ENCODE results near the gene SOX18.

Gene SOX18

GRCh38 chr20:64042054-64042781, 7.2 kb downstream of the SOX18 start:
- peak overlapping the region; percentile 82 for H3K27ac Mint-ChIP-seq
- H3K36me3 Mint-ChIP-seq: peaks cover 5% of the 10 kb centered on the region
- peak overlapping the region; percentile 71 for H3K4me3 Mint-ChIP-seq
- DNase-seq (ENCODE audit: low spot score in 2 of 2): no peak
- peaks cover 22% of the 10 kb centered on the region for H3K4me1 Mint-ChIP-seq
- H3K9me3 Mint-ChIP-seq: no peaks in the 10 kb centered on the region
- no peak for ATAC-seq

DNA sequence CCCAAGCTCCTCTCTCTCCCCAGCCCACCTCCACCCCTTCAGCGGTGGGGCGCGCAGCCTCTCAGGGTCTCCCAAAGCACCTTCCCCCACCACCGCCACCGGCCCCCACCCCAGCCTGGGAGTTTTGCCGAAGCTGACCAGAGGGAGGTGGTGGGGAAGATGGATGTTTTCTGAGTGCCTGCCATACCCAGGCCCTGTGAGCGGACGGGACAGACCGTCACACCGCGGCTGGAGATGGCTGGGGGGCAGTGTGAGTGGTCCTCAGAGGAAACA, 7.7 kb downstream of the SOX18 start:
- Mint-ChIP-seq H3K36me3 (peaks cover 5% of the 10 kb centered on the region), H3K4me3 (peak overlapping the region; percentile 71), H3K4me1 (peaks cover 22% of the 10 kb centered on the region), H3K27ac (peak overlapping the region; percentile 82), H3K9me3 (no peaks in the 10 kb centered on the region)
- no peak for DNase-seq (ENCODE audit: low spot score in 2 of 2)
- ATAC-seq: no peak

- ATAC-seq (no peak), DNase-seq (ENCODE audit: low spot score in 2 of 2) (no peak)
- peaks cover 22% of the 10 kb centered on the region for H3K4me1 Mint-ChIP-seq
- H3K27ac Mint-ChIP-seq: no peak overlapping the region
- H3K4me3 Mint-ChIP-seq: peak overlapping the region; percentile 71
- H3K9me3 Mint-ChIP-seq: no peaks in the 10 kb centered on the region
- H3K36me3 Mint-ChIP-seq: peaks cover 5% of the 10 kb centered on the region
These were observed 8.2 kb downstream of the SOX18 start for GRCh38 chr20:64041040-64041780.

GRCh38 chr20:64040231-64041039, 9.0 kb downstream of the SOX18 start:
- no peak for ATAC-seq
- Mint-ChIP-seq H3K4me3 (peak overlapping the region; percentile 71), H3K36me3 (peaks cover 5% of the 10 kb centered on the region), H3K9me3 (no peaks in the 10 kb centered on the region), H3K27ac (peak overlapping the region; percentile 67), H3K4me1 (peaks cover 22% of the 10 kb centered on the region)
- no peak for DNase-seq (ENCODE audit: low spot score in 2 of 2)

- Mint-ChIP-seq H3K9me3 (no peaks in the 10 kb centered on the region), H3K36me3 (peaks cover 12% of the 10 kb centered on the region), H3K4me3 (peak overlapping the region; percentile 67), H3K27ac (peak overlapping the region; percentile 67), H3K4me1 (peaks cover 31% of the 10 kb centered on the region)
- DNase-seq (ENCODE audit: low spot score in 2 of 2): no peak
- no peak for ATAC-seq
These were observed 9.9 kb downstream of the SOX18 start for GRCh38 chr20:64039293-64040160.

- peak overlapping the region; percentile 67 for H3K4me3 Mint-ChIP-seq
- DNase-seq (ENCODE audit: low spot score in 2 of 2): peak; percentile 75 to 88
- peak; percentile 74 for ATAC-seq
- H3K9me3 Mint-ChIP-seq: no peaks in the 10 kb centered on the region
- peaks cover 17% of the 10 kb centered on the region for H3K36me3 Mint-ChIP-seq
- no peak overlapping the region for H3K27ac Mint-ChIP-seq
- H3K4me1 Mint-ChIP-seq: peaks cover 39% of the 10 kb centered on the region
These were observed 10.7 kb downstream of the SOX18 start for GRCh38 chr20:64038565-64039292.

DNA sequence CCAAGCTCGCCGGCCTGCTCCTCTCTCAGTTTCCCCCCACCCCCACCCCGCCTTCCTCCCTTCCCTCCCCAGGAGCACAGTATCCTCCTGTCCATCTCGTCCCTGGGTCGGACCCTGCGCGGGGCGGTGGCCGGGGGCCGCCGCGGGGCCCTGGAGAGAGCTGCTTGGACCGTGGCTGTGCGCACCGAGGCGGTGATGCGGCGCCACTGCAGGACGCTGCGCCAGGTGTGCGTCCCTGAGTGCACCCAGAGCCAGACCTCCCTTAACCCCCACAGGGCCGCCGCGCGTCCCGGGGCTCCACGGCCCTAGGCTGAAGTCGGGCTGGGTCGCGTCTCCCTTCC, 11.2 kb downstream of the SOX18 start:
- Mint-ChIP-seq H3K36me3 (peaks cover 23% of the 10 kb centered on the region), H3K4me1 (peaks cover 42% of the 10 kb centered on the region), H3K9me3 (no peaks in the 10 kb centered on the region), H3K27ac (no peak overlapping the region), H3K4me3 (peak overlapping the region; percentile 67)
- ATAC-seq: peak; percentile 36
- no peak for DNase-seq (ENCODE audit: low spot score in 2 of 2)

DNA sequence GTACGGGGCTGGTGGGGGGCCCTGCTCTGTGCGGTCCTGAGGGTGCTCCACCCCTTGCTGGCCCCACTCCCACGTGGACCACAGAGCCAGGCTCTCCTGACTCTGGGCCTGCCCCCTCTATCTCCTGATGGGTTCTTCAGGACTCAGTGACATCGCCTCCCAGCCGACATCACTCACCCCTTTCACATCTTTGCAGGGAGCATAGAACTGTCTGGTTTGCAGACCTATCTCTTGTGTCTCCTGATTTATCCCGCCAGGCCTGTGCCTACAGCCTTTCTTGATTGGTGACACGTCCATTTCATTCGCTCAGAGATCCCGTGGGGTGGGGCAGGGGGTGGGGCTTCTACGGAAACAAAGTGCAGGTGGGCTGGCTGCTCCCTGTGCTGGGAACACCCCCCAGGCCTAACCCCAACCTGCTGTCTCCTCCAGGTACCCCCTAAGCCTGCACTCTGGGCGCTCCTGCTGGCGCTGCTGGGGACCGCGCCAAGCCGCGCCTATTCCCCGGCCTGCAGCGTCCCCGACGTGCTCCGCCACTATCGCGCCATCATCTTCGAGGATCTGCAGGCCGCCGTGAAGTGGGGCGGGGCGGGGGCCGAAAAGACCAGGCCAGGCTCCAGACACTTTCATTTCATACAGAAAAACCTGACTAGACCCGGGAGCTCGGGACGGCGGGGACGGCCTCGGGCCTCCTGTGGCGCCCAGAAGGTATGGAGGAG, 11.8 kb downstream of the SOX18 start:
- Mint-ChIP-seq H3K27ac (peak overlapping the region; percentile 94), H3K4me1 (peaks cover 44% of the 10 kb centered on the region), H3K9me3 (no peaks in the 10 kb centered on the region), H3K36me3 (peaks cover 28% of the 10 kb centered on the region), H3K4me3 (peak overlapping the region; percentile 67)
- DNase-seq (ENCODE audit: low spot score in 2 of 2) (no peak), ATAC-seq (no peak)

DNA sequence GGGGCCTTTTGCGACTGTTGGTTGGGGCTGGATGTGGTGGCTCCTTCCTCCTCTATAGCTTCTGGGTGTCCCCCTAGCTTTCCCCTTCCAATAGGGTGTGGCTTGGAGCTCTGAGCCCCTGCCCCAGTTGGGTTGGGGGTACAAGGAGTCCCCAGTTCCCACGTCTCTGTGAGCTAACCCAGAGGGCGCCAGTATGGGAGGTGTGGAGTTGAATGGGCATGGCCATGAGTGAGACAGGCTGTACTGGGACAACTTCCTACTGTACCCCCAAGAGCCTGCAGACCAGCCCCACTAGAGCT, 12.3 kb downstream of the SOX18 start:
- peak overlapping the region; percentile 94 for H3K27ac Mint-ChIP-seq
- H3K9me3 Mint-ChIP-seq: no peaks in the 10 kb centered on the region
- H3K4me1 Mint-ChIP-seq: peaks cover 48% of the 10 kb centered on the region

DNA sequence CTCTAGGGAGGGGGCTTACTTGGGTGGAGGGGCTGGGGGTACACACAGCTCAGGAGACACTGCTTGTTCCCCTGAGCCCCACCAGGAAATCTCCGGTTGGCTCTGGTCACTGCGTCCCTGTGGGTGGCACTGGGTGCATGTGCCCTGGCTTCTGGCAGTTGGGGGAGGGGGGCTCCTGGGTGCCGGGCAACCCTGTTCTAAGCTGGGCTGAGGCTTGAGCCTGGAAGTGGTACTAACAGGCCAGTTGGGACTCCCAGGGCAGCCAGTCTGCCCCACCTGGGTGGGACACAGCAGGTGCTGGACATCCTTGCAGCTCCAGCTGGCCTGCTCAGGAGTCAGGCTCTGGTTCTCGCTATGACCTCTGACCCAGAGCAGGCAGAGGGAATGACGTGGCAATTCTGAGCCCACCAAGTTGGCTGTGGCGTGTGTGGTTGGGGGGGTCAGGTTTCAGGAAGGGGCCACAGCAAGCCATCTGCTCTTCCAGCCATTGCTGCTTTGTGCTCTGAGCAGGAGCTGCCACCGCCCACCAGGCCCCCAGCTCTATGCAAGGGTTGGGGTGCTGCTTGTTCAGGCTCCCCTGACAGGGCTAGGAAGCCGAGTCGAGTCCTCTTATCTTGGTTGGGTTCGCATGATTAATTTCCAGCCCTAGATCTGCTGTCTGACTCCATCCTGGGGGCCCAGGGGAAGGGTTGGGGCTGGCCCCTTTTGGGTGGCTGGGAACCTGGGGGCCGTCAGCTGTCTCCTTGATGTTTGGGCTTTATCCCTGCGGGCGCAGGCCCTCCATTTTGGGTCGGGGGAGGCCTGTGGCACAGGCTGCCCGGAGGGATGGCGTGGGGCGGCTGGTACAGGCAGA, 12.9 kb downstream of the SOX18 start:
- ATAC-seq: no peak

More for the DNA sequence above, 12.3 kb downstream of the SOX18 start:
- Mint-ChIP-seq H3K36me3 (peaks cover 33% of the 10 kb centered on the region), H3K4me3 (peak overlapping the region; percentile 67)
- no peak for ATAC-seq
- no peak for DNase-seq (ENCODE audit: low spot score in 2 of 2)

GRCh38 chr20:64035933-64036345, 13.5 kb downstream of the SOX18 start, which contains the start of gene C20orf204:
C20orf204 (plus strand) TSS chr20:64036182; CDS start chr20:64036324, 142 bp downstream.
- Mint-ChIP-seq H3K36me3 (peaks cover 45% of the 10 kb centered on the region), H3K27ac (peak within 1 kb of the TSS; percentile 94), H3K4me1 (peaks cover 48% of the 10 kb centered on the region), H3K4me3 (peak within 1 kb of the TSS; percentile 67), H3K9me3 (no peaks in the 10 kb centered on the region)
- ATAC-seq: no peak
- no peak for DNase-seq (ENCODE audit: low spot score in 2 of 2)

More for the DNA sequence above, 12.9 kb downstream of the SOX18 start:
- DNase-seq (ENCODE audit: low spot score in 2 of 2): no peak
- peak overlapping the region; percentile 94 for H3K27ac Mint-ChIP-seq
- peaks cover 48% of the 10 kb centered on the region for H3K4me1 Mint-ChIP-seq
- no peaks in the 10 kb centered on the region for H3K9me3 Mint-ChIP-seq
- peaks cover 39% of the 10 kb centered on the region for H3K36me3 Mint-ChIP-seq
- peak overlapping the region; percentile 67 for H3K4me3 Mint-ChIP-seq

DNA sequence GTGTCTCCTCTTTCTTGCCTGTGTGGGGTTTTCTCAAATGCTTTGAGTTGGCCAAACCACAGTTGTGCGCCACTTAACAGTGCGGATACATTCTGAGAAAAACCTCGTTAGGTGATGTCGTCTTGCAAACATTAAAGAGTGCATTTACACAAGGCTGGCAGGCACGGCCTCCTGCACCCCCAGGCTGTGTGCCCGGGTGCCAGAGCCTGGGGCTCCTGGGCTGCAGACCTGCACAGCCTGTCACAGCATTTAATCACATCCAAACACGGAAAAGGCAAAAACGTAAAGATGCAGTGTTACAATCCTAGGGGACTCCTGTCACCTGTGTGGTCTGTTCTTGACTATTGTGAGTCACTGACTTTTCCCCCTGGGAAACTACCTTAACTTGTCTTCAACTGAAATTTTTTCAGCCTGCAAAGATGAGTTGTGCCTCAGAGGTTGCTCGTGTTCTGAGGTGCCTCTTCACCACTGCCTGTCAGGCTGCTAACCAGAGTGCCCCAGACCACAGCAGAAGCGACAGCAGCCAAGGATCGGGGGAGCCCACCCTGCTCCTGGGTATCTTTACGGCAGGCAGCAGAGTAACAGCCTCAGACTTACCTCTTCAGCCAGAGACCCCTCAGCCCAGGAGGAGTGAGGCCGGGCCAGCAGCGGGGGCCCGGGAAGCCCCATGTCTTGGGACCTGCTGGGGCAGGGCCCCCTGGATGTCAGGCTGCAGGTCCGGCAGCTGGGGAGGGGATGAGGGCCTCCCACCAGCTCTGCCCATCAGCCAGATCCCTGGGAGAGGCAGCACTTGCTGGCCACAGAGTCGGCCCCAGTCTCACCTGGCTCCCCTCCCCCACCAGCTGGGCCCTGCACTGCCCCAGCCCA, 14.1 kb downstream of the SOX18 start:
- peak overlapping the region; percentile 67 for H3K4me3 Mint-ChIP-seq

More for the DNA sequence above, 14.1 kb downstream of the SOX18 start:
- peaks cover 48% of the 10 kb centered on the region for H3K4me1 Mint-ChIP-seq
- DNase-seq (ENCODE audit: low spot score in 2 of 2) (peak in 1 of 2 donors; percentile 85), ATAC-seq (peak; percentile 73)
- H3K36me3 Mint-ChIP-seq: peaks cover 52% of the 10 kb centered on the region
- no peaks in the 10 kb centered on the region for H3K9me3 Mint-ChIP-seq
- peak overlapping the region; percentile 94 for H3K27ac Mint-ChIP-seq

All from stimulated activated effector memory CD8-positive, alpha-beta T cell treated with anti-CD3 and anti-CD28 coated beads, Interleukin-12 subunit alpha, Interleukin-12 subunit beta, amount 100 ng/mL, for 72 hours (primary cell).